Right atrium auricular region (tissue), 2 donors: ENCODE results near the gene PLAGL2. TPM values are rescaled to one million over a fixed set of nuclear protein-coding genes. Genes with fewer than 3 reads are reported as not detected.

Experiments used
- DNase-seq: peaks from one replicate; pipeline ENCODE4 v3.0.0-alpha.2; 2019; ENCODE audit warnings: low spot score
- H3K27ac ChIP-seq, 2 donors: fragments of 200-600 bp; sonication (generic); 1 replicate in 1 of 2; 2 replicates in 1 of 2; pipeline ENCODE4 v1.5.1; 2016 to 2019
- H3K27me3 ChIP-seq, 2 donors: fragments of 200-600 bp; sonication (generic); one replicate each; pipeline versions ENCODE4 v1.5.1 to v1.6.0; 2017 to 2019
- H3K36me3 ChIP-seq: fragments of 200-600 bp; sonication (generic); one replicate; pipeline ENCODE4 v1.5.1; 2016
- H3K4me1 ChIP-seq, 2 donors: fragments of 200-600 bp; sonication (generic); one replicate each; pipeline versions ENCODE4 v1.5.1 to v1.6.0; 2017 to 2019
- H3K4me3 ChIP-seq, 2 donors: fragments of 200-600 bp; sonication (generic); 1 replicate in 1 of 2; 2 replicates in 1 of 2; pipeline ENCODE4 v1.5.1; 2017 to 2019; ENCODE audit warnings: mild to moderate bottlenecking in 1 of 2, moderate library complexity in 1 of 2
- H3K9me3 ChIP-seq, 2 donors: fragments of 200-600 bp; sonication (generic); one replicate each; pipeline ENCODE4 v1.5.1; 2019
- total RNA-seq, 2 donors: library from RNA; depleted of rRNA; stranded (reverse); fragments of >200 nt; gene quantifications; one replicate each; pipeline ENCODE4 v1.1.0, GENCODE V29; 2016
- TF ChIP-seq, protein P1 (sequence below), 2 donors: fragments of 200-600 bp; sonication (generic); IDR thresholded peaks; one replicate each; pipeline ENCODE4 v1.5.1; 2019; ENCODE audit warnings: antibody characterized with exemption in 2 of 2

The PLAGL2 gene
- total RNA-seq, 2 donors from 2014 or later: 7.0 to 8.1 TPM

DNA sequence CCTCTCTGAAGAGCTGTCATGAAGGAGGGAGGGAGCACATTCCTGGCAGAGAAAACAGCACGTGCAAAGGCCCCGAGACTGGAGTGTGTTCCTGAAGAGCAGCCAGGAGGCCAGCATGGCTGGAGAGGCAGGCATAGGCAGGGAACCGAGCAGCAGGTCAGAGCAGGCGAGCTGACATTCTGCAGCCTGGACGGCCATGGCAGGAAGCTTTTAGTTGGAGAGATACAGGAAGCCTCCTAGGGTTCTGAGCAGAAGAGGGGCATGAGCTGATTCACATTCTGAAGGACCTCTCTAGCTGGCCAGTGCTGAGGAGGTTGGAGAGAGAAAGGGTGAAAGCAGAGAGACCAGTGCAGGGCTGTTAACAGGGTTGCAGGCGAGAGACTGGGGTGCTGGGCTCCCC lies 29.9 kb upstream of the PLAGL2 start:
- no peak for DNase-seq
- Histone ChIP-seq H3K4me3 (no peak overlapping the region), H3K4me1 (no peaks in the 10 kb centered on the region), H3K27me3 (no peaks in the 10 kb centered on the region), H3K27ac (no peak overlapping the region), H3K36me3 (peaks cover 32% of the 10 kb centered on the region), H3K9me3 (no peaks in the 10 kb centered on the region)
- TF ChIP-seq, protein P1, sequence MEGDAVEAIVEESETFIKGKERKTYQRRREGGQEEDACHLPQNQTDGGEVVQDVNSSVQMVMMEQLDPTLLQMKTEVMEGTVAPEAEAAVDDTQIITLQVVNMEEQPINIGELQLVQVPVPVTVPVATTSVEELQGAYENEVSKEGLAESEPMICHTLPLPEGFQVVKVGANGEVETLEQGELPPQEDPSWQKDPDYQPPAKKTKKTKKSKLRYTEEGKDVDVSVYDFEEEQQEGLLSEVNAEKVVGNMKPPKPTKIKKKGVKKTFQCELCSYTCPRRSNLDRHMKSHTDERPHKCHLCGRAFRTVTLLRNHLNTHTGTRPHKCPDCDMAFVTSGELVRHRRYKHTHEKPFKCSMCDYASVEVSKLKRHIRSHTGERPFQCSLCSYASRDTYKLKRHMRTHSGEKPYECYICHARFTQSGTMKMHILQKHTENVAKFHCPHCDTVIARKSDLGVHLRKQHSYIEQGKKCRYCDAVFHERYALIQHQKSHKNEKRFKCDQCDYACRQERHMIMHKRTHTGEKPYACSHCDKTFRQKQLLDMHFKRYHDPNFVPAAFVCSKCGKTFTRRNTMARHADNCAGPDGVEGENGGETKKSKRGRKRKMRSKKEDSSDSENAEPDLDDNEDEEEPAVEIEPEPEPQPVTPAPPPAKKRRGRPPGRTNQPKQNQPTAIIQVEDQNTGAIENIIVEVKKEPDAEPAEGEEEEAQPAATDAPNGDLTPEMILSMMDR (IDR thresholded peaks at IDR 0.05): no peak

DNA sequence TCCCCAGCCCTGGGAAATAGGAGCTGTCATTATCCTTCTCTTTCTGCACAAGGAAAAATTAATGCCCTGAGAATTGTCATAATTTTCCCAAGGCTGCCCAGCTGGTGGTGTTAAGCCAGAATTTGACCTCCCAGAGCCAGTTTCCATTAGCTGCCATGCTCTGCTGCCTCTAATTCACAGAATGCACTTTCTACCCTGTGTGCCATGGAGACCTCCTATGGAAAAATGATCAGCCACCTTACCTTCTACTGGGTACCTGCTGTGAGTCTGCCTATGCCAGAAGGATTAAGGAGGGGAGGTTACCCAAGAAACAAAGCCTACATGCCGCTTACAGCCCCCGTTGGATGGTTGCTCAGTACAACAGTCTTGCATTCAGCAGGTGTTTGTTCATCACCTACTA lies 29.3 kb upstream of the PLAGL2 start:
- DNase-seq: no peak
- Histone ChIP-seq H3K4me3 (no peak overlapping the region), H3K27ac (no peak overlapping the region), H3K27me3 (no peaks in the 10 kb centered on the region), H3K4me1 (no peaks in the 10 kb centered on the region), H3K36me3 (peaks cover 38% of the 10 kb centered on the region), H3K9me3 (no peaks in the 10 kb centered on the region)
- TF ChIP-seq, protein P1 (IDR thresholded peaks at IDR 0.05): no peak

DNA sequence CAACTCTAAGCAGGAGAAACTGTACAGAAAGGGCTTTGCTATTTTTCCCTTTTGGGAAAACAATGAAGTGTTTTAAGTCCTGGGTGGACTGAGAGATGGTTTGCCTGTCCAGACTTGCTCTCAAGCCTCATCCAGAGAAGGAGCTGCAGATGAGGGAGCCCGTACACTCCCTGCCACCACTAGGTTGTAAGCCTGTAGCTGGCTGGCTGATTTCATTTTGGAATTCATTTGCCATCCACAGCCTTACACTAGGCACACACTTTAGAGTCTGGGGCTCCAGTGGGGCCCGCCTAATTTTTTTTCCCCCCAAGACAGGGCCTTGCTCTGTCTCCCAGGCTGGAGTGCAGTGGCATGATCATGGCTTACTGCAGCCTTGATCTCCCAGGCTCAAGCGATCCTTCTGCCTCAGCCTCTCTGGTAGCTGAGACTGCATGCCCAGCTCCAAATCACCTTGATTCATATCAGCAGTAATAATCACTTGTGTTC lies 28.5 kb upstream of the PLAGL2 start:
- H3K27ac ChIP-seq: no peak overlapping the region
- H3K4me3 ChIP-seq: no peak overlapping the region
- no peaks in the 10 kb centered on the region for H3K27me3 ChIP-seq
- TF ChIP-seq, protein P1 (IDR thresholded peaks at IDR 0.05): no peak
- no peak for DNase-seq
- no peaks in the 10 kb centered on the region for H3K4me1 ChIP-seq
- no peaks in the 10 kb centered on the region for H3K9me3 ChIP-seq
- peaks cover 45% of the 10 kb centered on the region for H3K36me3 ChIP-seq

DNA sequence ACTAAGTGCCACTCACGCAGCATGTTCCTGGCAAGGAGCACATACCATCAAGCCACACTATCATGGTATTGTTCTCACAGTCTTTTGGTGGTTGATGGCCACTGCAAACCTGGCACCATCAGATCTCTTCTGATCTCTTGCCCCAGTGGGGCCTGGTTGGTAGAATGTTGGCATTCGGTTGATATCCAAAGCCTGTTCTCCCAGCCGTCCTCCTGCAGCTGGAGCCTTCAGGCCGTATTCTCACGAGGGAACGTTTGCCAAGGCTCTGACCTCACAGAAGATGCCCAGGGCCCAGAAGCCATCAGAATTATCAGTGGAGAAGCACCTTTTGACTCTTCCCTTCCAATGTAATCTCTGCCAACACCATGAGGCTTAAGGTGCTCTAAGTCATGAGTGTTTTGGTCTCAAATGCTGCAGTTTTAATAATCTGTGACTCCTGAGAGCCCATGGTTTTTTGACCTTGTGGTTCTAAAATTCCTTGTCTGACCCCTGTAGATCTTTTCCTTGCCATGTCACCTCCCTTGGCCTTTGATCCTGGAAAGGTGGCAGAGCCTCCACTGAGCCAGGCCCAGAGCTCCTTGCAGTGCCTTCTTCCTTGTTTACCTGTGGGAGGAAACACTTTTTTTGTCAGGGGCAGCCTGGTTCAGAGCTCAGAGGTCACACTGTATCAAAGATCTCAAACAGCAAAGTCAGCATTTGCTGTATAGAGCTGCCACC lies 27.9 kb upstream of the PLAGL2 start:
- Histone ChIP-seq H3K9me3 (no peaks in the 10 kb centered on the region), H3K27me3 (no peaks in the 10 kb centered on the region)
- TF ChIP-seq, protein P1 (IDR thresholded peaks at IDR 0.05): no peak

GRCh38 chr20:32234135-32234808 lies 26.7 kb upstream of the PLAGL2 start:
- TF ChIP-seq, protein P1 (IDR thresholded peaks at IDR 0.05): no peak
- Histone ChIP-seq H3K27ac (no peak overlapping the region), H3K4me3 (no peak overlapping the region), H3K9me3 (no peaks in the 10 kb centered on the region), H3K36me3 (peaks cover 58% of the 10 kb centered on the region), H3K27me3 (no peaks in the 10 kb centered on the region), H3K4me1 (no peaks in the 10 kb centered on the region)
- DNase-seq: no peak

More for the DNA sequence above, 27.9 kb upstream of the PLAGL2 start:
- no peak for DNase-seq
- Histone ChIP-seq H3K36me3 (peaks cover 51% of the 10 kb centered on the region), H3K4me1 (no peaks in the 10 kb centered on the region), H3K4me3 (no peak overlapping the region), H3K27ac (no peak overlapping the region)
